NT2/D1 (cell line): Measurements from ENCODE around the gene ATG16L1.

Experiments used
- DNase-seq: peaks from one replicate; pipeline ENCODE4 v3.0.0-alpha.2; 2011; ENCODE audit warnings: low read depth, low spot score
- H3K27me3 ChIP-seq: 2 replicates; pipeline ENCODE4 v1.6.0; 2011; ENCODE audit warnings: mild to moderate bottlenecking; ENCODE audit not compliant: insufficient read length, insufficient read depth
- H3K36me3 ChIP-seq: 2 replicates; pipeline ENCODE4 v1.6.1; 2011; ENCODE audit warnings: mild to moderate bottlenecking, low read length, mixed read lengths; ENCODE audit not compliant: insufficient read depth, insufficient read length
- H3K4me1 ChIP-seq: 2 replicates; pipeline ENCODE4 v1.5.1; 2011; ENCODE audit not compliant: insufficient read depth, insufficient read length
- H3K4me3 ChIP-seq: 2 replicates; pipeline ENCODE4 v1.5.1; 2011; ENCODE audit warnings: low read depth; ENCODE audit not compliant: insufficient read length
- H3K9ac ChIP-seq: 2 replicates; pipeline ENCODE4 v1.6.0; 2011; ENCODE audit warnings: low read depth; ENCODE audit not compliant: insufficient read length
- H3K9me3 ChIP-seq: 2 replicates; pipeline ENCODE4 v1.5.1; 2011; ENCODE audit warnings: mild to moderate bottlenecking, low read length; ENCODE audit not compliant: insufficient read depth
- SUZ12 ChIP-seq: IDR thresholded peaks from 2 replicates; pipeline ENCODE4 v1.6.1; 2011; ENCODE audit not compliant: insufficient read length, insufficient read depth; ENCODE audit errors: extremely low read depth
- YY1 ChIP-seq: IDR thresholded peaks from 2 replicates; pipeline ENCODE4 v1.6.1; 2011; ENCODE audit not compliant: insufficient read length, insufficient read depth
- ZNF274 ChIP-seq: IDR thresholded peaks from 2 replicates; pipeline ENCODE4 v1.6.1; 2011; ENCODE audit warnings: mild to moderate bottlenecking, low read depth, low read length

The ATG16L1 gene

DNA sequence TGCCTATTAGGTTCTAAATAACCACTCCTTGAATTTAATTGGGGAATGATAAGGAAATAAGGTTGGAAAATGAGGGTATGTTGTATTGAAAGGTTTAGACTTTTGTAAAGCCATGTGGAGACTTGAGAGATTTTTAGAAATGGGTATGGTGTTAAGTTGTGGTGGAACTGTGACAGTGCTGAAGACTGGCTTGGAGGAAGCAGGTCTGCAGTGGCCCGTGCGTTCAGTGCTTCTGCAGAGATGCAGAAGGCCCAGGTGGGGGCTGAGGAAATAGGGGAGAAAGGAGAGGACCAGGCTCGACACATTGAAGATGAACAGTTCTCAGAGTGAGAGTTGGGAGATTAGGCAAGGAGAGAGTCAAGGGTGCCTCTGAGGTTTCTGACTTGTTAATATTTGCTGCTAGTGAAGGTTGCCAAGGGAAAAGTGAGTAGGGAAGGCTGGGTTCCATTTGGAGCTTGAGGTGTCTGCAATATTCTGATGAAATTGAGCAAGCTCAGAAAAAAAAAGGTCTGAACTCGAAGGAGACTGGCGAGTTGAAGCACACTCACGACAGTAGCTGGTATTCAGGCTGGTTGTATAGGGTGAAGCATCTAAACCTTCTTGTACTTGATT lies 30.6 kb downstream of the ATG16L1 start:
- Histone ChIP-seq H3K36me3 (peaks cover 87% of the 10 kb centered on the region), H3K4me3 (no peak overlapping the region), H3K9me3 (no peaks in the 10 kb centered on the region), H3K27me3 (no peaks in the 10 kb centered on the region), H3K9ac (no peak overlapping the region), H3K4me1 (no peaks in the 10 kb centered on the region)
- no peak for DNase-seq
- TF ChIP-seq YY1: no peak
- no peak for TF ChIP-seq ZNF274
- TF ChIP-seq SUZ12: no peak

DNA sequence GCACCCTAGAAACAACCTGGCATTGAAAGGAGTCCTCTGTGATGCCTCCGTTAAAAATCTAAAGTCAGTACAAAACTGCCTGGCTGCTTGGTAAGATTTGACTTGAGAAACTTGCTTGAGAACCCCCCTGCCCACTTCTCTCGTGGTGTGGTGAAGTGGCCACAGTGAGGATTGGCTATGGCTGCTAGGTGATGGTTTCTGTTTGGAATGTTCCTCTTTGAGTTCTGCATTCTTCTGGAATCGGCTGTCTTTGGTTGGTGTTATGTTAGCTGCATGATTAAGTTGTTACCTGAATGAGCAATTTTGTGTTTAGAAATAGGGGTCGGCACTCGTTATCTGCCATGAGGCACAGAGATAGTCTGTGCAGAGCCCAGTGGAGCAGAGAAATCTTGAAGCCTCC lies 34.4 kb downstream of the ATG16L1 start:
- Histone ChIP-seq H3K4me1 (no peaks in the 10 kb centered on the region), H3K27me3 (no peaks in the 10 kb centered on the region), H3K9ac (no peak overlapping the region), H3K9me3 (no peaks in the 10 kb centered on the region), H3K4me3 (no peak overlapping the region), H3K36me3 (peaks cover 86% of the 10 kb centered on the region)
- no peak for DNase-seq
- TF ChIP-seq SUZ12 (no peak), YY1 (no peak), ZNF274 (no peak)

DNA sequence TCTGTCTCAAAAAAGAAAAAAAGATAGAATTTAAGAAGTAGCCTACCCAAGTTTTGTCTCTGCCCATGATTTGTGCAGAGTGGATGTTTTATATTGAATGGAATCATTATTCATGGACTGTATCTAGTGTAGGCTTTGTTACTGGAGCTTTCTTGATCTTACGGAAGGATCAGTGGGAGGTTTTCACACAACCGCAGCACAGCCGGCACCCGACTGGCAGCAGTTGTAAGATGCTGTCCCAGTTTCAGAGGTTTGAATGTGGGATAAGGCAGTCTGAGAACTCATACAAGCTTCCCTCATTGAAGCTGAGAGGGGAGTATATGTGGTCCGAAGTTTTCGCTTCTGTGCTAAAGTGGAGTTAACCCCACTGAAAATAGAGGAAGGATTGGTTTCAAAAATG lies 36.4 kb downstream of the ATG16L1 start:
- no peak for DNase-seq
- Histone ChIP-seq H3K27me3 (no peaks in the 10 kb centered on the region), H3K4me3 (no peak overlapping the region), H3K4me1 (no peaks in the 10 kb centered on the region), H3K9ac (no peak overlapping the region), H3K9me3 (no peaks in the 10 kb centered on the region), H3K36me3 (peaks cover 86% of the 10 kb centered on the region)
- no peak for TF ChIP-seq SUZ12
- TF ChIP-seq YY1: no peak
- no peak for TF ChIP-seq ZNF274

DNA sequence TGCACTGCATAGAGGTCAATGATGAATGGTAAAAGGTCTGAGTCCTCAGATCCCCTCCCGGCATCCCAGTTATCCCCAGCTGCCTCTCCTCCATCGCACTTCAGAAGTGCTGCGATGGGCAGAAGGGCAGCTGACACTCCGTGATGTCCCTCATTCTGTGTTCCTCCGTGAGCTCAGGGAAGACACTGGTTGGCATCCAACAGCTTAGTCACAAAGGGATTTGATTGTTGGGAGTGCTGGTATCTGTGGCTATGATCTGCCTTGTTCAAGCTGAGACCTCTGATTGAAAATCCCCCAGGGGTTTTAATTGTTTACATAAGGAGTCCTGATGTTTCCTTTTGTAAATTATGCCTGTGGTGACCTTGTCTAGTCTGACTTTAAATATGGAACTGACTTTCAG lies 37.2 kb downstream of the ATG16L1 start:
- TF ChIP-seq ZNF274 (no peak), YY1 (no peak), SUZ12 (no peak)
- peaks cover 89% of the 10 kb centered on the region for H3K36me3 ChIP-seq
- DNase-seq: no peak

DNA sequence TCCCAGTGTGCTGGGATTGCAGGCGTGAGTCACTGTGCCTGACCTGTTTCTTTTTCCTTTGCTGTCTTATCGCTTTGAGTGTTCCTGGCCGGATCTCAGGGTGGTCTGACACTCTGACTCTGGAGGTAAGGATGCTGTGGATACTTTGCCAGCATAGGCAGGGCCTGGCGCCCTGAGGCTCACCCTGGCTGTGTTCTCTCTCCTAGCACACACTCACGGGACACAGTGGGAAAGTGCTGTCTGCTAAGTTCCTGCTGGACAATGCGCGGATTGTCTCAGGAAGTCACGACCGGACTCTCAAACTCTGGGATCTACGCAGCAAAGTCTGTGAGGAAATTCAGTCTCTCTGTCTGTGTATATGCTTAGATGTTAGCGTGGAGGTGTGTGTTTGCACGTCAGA lies 38.2 kb downstream of the ATG16L1 start:
- no peak for TF ChIP-seq YY1
- no peak for TF ChIP-seq ZNF274
- no peak for TF ChIP-seq SUZ12
- no peak overlapping the region for H3K9ac ChIP-seq
- no peak for DNase-seq
- no peaks in the 10 kb centered on the region for H3K4me1 ChIP-seq
- no peaks in the 10 kb centered on the region for H3K9me3 ChIP-seq
- no peaks in the 10 kb centered on the region for H3K27me3 ChIP-seq
- no peak overlapping the region for H3K4me3 ChIP-seq
- peaks cover 98% of the 10 kb centered on the region for H3K36me3 ChIP-seq

More for the DNA sequence above, 37.2 kb downstream of the ATG16L1 start:
- H3K9me3 ChIP-seq: no peaks in the 10 kb centered on the region
- no peak overlapping the region for H3K9ac ChIP-seq
- H3K4me1 ChIP-seq: no peaks in the 10 kb centered on the region
- H3K4me3 ChIP-seq: no peak overlapping the region
- H3K27me3 ChIP-seq: no peaks in the 10 kb centered on the region

DNA sequence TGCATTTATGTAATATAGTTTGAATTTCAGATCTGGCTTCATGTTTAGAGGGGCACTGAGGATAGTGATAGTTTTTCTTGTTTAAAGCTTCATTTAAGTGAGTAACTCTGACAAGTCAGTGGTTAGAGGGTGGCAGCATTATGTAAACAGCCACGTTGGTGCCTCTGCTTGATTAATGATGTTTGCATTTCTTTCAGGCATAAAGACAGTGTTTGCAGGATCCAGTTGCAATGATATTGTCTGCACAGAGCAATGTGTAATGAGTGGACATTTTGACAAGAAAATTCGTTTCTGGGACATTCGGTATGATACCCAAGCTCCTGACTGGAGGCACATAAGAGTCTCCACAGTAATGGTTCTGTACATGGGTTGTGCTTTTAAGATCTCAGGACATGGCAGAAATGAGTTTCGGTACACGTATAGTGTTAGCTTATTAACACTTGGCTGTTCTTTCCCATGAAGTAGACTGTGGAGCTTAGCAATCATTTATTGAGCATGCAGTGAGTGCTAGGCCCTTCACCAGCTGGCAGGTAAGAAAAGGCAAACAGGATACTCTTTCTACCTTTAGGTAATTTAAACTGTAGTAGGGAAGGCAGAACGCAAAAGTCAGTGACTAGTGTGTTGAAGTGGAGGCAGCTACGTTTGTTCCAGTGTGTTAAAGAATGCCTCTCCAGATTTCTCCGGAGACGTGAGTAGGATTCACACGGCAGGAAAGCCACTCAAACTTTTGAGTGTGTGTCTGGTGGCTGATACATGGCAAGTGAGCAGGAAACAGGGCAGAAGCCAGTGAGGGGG lies 38.8 kb downstream of the ATG16L1 start:
- H3K9me3 ChIP-seq: no peaks in the 10 kb centered on the region
- H3K4me1 ChIP-seq: no peaks in the 10 kb centered on the region
- H3K27me3 ChIP-seq: no peaks in the 10 kb centered on the region
- H3K36me3 ChIP-seq: peaks cover 97% of the 10 kb centered on the region
- TF ChIP-seq YY1 (no peak), SUZ12 (no peak), ZNF274 (no peak)
- no peak for DNase-seq
- no peak overlapping the region for H3K9ac ChIP-seq
- no peak overlapping the region for H3K4me3 ChIP-seq

DNA sequence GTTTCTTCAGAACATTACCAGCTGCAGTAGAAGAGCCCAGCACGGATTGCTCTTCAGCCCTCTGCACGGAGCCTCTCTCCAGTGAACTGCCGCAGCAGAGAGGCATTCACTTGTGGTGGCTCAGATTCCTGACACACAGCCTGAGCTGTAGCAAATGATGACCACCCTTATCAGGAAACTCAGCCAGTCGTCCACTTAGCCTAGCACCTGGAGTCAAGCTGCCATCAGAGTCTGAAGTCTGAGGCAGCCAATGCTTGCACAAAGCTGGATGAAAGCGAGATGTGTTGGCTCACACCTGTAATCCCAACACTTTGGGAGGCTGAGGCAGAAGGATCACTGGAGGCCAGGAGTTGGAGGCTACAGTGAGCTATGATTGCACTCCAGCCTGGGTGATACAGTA lies 44.4 kb downstream of the ATG16L1 start:
- DNase-seq: no peak
- H3K36me3 ChIP-seq: peaks cover 66% of the 10 kb centered on the region
- no peaks in the 10 kb centered on the region for H3K9me3 ChIP-seq
- H3K4me3 ChIP-seq: no peak overlapping the region
- no peak for TF ChIP-seq YY1
- TF ChIP-seq ZNF274: no peak
- no peak overlapping the region for H3K9ac ChIP-seq
- no peaks in the 10 kb centered on the region for H3K27me3 ChIP-seq
- no peaks in the 10 kb centered on the region for H3K4me1 ChIP-seq
